Measurements from ENCODE around the gene KCNJ18.
"Not testable (repeated sequence)": the region's sequence is repeated elsewhere in the genome, so short reads cannot be mapped to it uniquely, and the experiment has no call there.

Gene KCNJ18

DNA sequence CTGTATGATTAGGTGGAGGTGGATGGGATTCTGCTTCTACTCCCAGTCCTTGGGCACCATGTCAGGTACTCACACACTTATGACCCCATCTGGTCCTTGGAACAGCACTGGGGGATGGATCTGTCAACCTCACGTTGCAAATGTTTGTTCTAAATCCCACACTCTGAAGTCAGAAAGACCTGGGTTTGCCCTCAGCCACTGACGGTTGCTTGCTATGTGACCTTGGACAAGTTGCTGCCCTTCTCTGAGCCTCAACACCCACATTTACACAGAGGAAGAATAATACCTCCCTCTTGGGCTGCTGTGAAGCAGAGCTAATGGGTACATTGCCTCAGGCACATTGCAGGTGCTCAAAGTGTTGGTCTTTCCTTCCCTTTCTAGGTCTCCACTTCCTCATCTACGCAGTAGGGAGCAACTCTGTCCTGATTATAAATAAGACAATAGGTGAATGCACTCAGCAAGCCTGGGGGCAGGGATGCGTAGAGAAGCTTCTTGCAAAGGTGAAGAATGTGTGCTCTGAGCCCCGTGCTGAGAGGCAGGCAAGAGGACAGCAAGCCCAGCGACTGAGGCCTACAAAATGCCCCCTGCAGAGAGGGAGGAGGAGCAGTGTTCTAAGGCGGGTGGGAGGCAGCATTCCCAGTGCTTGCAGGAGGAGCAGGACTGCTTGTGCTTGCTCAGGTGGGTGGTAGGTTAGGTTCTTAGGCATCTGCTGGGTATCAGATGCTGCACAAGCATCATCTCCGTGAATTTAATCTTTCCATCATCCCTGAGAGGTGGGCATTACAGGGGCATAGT, 21.8 kb upstream of the KCNJ18 start:
- in situ Hi-C loops (cut with MboI; ENCODE audit: low sequenced_read_pairs), result not testable (repeated sequence)

DNA sequence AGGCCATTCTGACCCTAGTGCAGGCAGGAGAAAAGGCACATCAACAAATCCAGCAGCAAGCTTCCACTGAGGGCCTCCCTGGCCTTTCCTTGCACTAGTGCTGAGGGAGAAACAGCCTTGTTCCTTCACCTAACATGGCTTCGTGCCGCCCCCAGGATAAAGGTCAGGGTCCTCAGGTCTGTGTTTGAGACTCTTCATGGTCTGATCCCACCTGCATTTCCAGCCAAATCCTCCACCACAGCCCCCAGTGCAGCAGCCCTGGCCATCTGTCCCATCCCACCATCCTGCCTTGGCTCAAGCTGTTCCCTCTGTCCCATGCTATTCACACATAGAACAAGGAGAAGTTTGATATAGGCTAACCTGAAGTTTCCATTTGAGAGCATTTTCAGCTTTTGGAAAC, 20.9 kb upstream of the KCNJ18 start:
- in situ Hi-C loops (cut with MboI; ENCODE audit: low sequenced_read_pairs), result not testable (repeated sequence)

GRCh38 chr17:21671871-21672270, 20.5 kb upstream of the KCNJ18 start:
- in situ Hi-C loops (cut with MboI; ENCODE audit: low sequenced_read_pairs), result not testable (repeated sequence)

- in situ Hi-C loops (cut with MboI; ENCODE audit: low sequenced_read_pairs), result not testable (repeated sequence)
Measured at GRCh38 chr17:21673451-21674241, 18.7 kb upstream of the KCNJ18 start.

DNA sequence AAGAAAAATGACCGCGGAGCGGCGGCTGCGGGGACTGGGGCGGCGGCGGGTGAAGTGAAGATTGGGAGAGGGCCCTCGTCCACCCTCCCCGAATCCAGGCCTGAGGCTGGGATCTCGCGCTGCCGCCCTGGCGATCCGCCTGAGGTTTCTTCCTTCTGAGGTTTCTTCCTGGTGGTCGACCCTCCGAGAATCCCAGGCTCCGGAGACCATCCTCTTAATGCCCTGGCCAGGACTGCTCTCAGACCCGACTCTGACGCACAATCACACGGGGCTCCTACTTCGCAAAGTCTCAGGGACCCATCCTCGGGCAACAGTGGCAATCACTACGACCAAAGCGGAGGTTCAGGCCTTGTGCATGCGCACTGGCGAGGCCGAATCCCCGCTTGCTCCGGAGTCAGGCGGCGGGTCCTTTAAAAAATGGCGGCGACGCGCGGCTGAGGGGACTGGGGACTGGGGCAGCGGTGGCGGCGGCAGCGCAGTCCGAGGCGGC, 18.0 kb upstream of the KCNJ18 start:
- in situ Hi-C loops (cut with MboI; ENCODE audit: low sequenced_read_pairs), result no loop called here

- in situ Hi-C loops (cut with MboI; ENCODE audit: low sequenced_read_pairs), result not testable (repeated sequence)
Measured at GRCh38 chr17:21674891-21675738, 17.2 kb upstream of the KCNJ18 start.

- in situ Hi-C loops (cut with MboI; ENCODE audit: low sequenced_read_pairs), result not testable (repeated sequence)
Measured at GRCh38 chr17:21675739-21676130, 16.6 kb upstream of the KCNJ18 start.

DNA sequence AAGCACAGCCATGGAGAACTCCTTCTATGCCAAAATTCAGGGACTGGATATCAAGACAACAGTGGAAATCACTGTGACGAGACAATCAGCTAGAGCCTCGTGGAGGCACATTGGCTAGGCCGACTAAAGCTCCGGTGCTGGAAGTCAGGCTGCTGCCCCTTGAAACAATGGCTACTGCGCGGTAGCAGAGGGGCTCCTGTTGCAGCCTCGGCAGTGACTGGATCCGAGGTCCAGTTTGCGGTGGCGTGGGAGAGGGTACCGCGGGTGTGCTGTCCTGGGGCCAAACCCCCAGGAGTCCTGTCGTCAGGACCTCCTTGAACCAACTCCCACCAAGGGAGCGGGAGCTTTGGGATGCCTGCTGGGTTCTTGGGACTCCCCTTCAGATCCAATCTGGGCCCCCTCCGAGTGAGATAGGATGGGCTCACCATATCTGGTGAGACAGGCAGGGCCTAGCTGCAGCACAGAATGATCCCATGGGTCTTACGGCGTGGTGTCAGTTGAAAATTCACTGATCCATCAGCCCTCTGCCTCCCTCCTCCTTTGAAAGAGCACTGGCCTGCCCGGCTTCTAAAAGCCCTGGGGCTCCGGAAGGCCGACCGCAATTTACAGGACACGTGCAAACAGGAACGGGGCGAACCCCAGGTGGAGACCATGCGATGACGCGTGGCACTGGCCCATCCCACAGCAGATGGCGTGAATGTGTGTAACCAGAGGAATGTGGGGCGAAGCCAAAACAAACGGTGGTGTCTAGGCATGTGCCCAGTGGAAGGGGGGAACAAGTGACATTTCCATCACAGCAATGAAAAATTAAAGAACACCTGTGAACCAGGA, 15.8 kb upstream of the KCNJ18 start:
- in situ Hi-C loops (cut with MboI; ENCODE audit: low sequenced_read_pairs), result no loop called here

- in situ Hi-C loops (cut with MboI; ENCODE audit: low sequenced_read_pairs), result no loop called here
Measured at GRCh38 chr17:21677126-21677910, 15.0 kb upstream of the KCNJ18 start.

GRCh38 chr17:21677911-21678310, 14.4 kb upstream of the KCNJ18 start:
- in situ Hi-C loops (cut with MboI; ENCODE audit: low sequenced_read_pairs), result no loop called here

GRCh38 chr17:21678393-21679081, 13.8 kb upstream of the KCNJ18 start:
- in situ Hi-C loops (cut with MboI; ENCODE audit: low sequenced_read_pairs), result no loop called here

GRCh38 chr17:21679256-21680146, 12.8 kb upstream of the KCNJ18 start:
- in situ Hi-C loops (cut with MboI; ENCODE audit: low sequenced_read_pairs), result no loop called here

DNA sequence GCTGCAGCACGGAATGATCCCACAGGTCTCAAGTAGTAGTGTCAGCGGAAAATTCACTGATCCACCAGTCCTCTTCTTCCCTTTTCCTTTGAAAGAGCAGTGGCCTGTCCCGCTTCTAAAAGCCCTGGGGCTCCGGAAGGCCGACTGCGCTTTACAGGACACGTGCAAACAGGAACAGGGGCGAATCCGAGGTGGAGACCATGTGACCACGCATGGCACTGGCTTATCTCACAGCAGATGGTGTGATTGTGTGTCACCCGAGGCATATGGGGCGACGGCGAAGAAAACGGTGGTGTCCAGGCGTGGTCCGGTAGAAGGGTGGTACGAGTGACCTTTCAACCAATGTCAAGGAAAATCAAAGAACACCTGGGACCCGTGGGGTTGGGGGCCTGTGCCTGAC, 12.0 kb upstream of the KCNJ18 start:
- in situ Hi-C loops (cut with MboI; ENCODE audit: low sequenced_read_pairs), result no loop called here

GRCh38 chr17:21680850-21681351, 11.4 kb upstream of the KCNJ18 start:
- in situ Hi-C loops (cut with MboI; ENCODE audit: low sequenced_read_pairs), result not testable (repeated sequence)

- in situ Hi-C loops (cut with MboI; ENCODE audit: low sequenced_read_pairs), result not testable (repeated sequence)
Measured at GRCh38 chr17:21681576-21681975, 10.7 kb upstream of the KCNJ18 start.

DNA sequence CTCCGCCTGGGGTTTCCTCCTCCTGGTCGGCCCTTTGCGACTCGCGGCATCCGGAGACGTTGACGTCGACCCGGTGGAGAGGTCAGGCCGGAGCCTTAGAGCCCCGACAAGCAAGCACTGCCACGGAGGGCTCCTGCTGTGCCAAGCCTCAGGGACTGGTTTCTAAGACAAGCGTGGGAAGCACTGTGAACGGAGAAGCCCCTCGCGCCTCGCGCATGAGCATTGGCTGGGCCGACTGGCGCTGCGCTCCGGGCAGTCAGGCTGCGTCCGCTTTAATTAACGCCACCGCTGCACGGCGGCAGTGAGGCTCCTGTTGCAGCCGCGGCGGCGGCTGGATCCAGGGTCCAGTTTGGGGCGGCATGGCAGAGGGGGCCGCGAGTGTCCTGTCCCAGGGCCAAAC, 10.2 kb upstream of the KCNJ18 start:
- in situ Hi-C loops (cut with MboI; ENCODE audit: low sequenced_read_pairs), result not testable (repeated sequence)

DNA sequence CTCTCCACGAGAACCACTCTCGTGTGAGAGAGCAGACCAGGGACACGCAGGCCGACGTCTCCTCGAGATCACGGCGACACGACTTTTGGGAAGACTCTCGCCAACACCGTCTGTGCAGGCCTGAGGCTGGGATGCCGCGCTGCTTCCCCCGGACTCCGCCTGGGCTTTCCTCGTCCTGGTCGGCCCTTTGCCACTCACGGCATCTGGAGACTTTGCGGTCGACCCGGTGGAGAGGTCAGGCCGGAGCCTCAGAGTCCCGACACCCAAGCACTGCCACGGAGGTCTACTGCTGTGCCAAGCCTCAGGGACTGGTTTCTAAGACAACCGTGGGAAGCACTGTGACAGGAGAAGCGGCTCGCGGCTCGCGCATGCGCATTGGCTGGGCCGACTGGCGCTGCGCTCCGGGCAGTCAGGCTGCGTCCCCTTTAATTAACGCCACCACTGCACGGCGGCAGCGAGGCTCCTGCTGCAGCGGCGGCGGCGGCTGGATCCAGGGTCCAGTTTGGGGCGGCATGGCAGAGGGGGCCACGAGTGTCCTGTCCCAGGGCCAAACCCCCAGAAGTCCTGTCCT, 9.1 kb upstream of the KCNJ18 start:
- in situ Hi-C loops (cut with MboI; ENCODE audit: low sequenced_read_pairs), result not testable (repeated sequence)

Measured in HL-60/S4 treated with retinoic acid at 250 ng/mL for 4 days and 3 days (cell line).